Non-pigmented ciliary epithelial cell (primary cell): ENCODE data around the gene UCHL1.
"Not testable (repeated sequence)": the region's sequence is repeated elsewhere in the genome, so short reads cannot be mapped to it uniquely, and the experiment has no call there.

ENCODE experiments used
- DNase-seq: peaks from one replicate; pipeline ENCODE4 v3.0.0-alpha.2; 2010; ENCODE audit warnings: low read depth

UCHL1 gene

DNA sequence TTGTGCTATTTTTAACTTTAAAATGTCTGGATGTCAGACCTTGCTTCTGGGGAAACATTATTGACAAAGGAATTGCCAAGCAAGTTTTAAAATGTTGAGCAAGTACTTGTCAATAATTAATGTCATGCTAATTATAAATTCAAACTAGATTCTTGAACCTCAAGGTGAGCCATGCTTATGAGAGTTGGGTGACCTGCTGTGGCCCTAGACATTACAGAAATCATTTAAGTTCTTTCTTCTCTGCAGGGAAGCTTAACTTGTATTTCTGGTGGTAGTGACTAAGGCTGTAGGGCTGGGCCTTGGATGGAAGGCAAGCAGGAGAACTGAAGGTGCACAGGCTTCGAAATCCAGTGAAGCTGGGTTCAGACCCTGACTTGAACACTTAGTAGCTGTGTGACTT lies 14.8 kb upstream of the UCHL1 start:
- DNase-seq: no peak

DNA sequence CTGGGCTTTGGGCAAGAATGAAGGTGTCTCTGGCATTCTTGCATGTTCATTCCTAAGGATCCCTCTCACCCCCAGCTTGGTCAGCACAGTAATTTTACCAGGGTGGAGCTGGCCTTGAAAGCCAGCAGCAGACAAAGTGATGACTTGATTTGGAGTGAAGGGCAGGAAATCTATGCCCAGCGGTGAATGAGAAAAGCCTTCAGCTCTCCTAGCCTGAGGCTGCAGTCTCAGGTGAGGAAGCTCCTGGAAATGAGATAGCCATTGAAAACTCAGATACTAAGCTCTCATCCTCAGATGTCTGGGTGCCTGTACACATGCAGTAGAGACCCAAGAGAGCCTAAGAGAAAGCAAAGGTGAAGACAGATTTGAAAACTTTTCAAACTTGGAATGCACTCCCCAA lies 10.7 kb upstream of the UCHL1 start:
- DNase-seq: no peak

- no peak for DNase-seq
Measured at GRCh38 chr4:41256131-41256739, 493 bp upstream of the UCHL1 start.

DNA sequence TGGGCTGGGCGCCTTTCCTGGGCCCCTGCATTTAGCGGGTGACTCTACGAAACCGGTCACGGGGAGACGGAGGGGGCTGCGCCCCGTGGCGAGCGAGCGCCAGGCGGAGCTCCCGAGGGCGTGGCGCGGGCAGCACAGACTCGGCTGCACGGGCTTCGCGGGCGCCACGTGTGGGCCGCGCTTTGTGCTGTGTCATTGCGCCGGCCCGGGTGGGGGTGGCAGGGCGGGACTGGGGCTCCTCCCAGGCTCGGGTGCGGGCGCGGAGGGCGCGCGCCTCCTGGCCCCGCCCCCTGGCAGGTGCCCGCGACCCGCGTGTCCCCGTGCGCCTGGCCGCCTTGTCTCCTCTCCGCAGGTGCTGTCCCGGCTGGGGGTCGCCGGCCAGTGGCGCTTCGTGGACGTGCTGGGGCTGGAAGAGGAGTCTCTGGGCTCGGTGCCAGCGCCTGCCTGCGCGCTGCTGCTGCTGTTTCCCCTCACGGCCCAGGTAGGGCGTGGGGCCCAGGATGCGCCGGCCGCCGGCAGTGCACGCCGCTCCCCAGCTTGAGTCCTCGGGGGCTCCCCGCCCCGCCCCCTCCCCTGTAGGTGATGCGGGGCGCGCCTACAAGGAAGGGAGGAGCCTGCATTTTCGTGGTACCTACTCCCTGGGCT lies 651 bp downstream of the UCHL1 start:
- no peak for DNase-seq

GRCh38 chr4:41257906-41258305 lies 1.2 kb downstream of the UCHL1 start:
- DNase-seq: no peak

GRCh38 chr4:41258783-41259182 lies 2.1 kb downstream of the UCHL1 start:
- DNase-seq: no peak

DNA sequence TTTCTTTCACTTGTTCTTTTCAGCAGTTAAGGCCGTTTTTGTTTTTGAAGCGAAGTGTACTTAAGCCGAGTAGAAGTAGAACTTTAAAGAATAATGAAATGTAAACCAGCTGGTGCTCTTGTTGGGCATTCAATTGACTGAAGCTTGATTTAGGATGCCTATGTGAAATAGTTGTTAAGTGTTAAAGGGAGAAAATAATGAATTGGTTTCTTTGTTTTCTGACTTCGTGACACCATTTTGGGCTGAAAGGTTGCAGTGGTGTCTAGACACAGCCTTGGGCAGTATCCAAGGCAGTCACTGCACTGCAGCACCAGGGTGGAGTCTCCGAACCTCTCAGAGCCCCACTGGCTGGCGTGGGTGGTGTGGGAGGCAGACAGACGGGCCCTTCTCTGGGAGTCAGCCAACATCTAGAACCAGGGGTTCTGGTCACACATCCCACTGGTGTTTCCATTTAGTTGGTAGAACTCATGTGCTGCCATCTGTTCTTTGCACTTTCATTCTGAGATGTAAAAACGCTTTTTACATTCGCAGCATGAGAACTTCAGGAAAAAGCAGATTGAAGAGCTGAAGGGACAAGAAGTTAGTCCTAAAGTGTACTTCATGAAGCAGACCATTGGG lies 3.5 kb downstream of the UCHL1 start:
- no peak for DNase-seq

DNA sequence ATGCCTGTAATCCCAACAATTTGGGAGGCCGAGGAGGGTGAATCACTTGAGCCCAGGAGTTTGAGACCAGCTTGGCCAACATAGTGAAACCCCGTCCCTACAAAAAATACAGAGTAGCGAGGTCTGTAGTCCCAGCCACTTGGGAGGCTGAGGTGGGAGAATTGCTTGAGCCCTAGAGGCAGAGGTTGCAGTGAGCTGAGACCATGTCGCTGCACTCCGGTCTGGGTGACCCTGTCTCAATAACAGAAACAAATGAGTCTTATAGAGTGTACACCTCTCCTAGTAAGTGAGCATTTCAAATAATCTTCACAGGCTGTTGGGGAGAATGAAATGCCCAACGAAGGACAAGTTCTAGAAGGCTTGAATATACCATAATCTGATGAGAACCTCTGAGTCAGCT lies 5.5 kb downstream of the UCHL1 start:
- no peak for DNase-seq

GRCh38 chr4:41264212-41264611 lies 7.5 kb downstream of the UCHL1 start:
- no peak for DNase-seq

GRCh38 chr4:41267997-41268396 lies 11.3 kb downstream of the UCHL1 start:
- no peak for DNase-seq

GRCh38 chr4:41268721-41269517 lies 12.2 kb downstream of the UCHL1 start:
- DNase-seq: no peak

GRCh38 chr4:41269682-41270081 lies 13.0 kb downstream of the UCHL1 start:
- DNase-seq: no peak

DNA sequence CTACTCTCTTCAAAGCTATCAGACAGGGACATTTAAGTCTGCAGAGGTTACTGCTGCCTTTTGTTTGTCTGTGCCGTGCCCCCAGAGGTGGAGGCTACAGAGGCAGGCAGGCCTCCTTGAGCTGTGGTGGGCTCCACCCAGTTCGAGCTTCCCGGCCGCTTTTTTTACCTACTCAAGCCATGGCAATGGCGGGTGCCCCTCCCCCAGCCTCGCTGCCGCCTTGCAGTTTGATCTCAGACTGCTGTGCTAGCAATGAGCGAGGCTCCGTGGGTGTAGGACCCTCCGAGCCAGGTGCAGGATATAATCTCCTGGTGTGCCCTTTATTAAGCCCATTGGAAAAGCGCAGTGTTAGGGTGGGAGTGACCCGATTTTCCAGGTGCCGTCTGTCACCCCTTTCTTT lies 19.2 kb downstream of the UCHL1 start:
- DNase-seq: not testable (repeated sequence)

DNA sequence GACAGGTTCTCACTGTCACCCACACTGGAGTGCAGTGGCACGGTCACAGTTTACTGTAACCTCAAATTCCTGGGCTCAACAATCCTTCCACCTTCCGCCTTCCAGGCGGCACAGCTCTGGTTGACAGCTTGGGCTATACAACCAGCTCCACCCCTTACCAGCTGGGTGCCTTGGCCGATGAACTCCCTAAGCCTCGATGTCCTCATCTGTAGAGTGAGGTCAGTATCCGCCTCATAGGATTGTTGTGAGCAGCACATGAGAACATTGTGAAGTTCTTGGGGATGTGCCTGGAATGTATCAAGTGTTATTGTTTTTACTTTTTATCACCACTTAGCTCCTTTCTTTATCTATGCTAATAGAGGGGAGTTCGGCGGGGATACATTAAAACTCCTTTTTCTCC lies 23.3 kb downstream of the UCHL1 start:
- no peak for DNase-seq

DNA sequence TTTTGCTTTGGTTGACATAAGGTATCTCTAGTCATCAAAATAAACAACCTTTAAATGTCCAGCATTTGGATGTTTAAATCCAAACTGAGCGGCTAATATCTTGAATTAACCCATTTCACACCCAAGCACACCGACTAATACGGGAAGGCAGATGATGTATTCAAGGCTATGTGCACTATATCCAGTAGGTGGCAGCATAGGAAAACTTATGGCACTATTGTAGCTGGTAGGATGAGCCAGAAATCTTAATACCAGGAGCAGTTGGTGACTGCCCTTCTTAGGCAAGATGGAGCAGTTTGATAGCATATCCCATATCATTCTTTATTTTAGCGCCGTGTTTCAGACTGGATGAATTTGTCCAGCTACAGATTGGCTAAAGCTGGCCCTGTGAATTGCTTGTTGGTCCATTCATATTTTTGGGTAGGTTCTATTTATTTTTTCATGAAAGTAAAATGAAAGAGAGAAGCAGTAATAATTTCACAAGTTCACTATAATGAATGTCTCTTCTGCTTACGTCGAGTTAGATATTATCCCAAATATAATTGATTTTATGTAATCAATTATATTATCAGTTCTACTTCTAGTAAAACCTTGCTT lies 24.4 kb downstream of the UCHL1 start:
- DNase-seq: peak; percentile 58

- DNase-seq: no peak
Measured at GRCh38 chr4:41282366-41282765, 25.6 kb downstream of the UCHL1 start.

- DNase-seq: no peak
Measured at GRCh38 chr4:41285202-41285863, 28.6 kb downstream of the UCHL1 start.

- no peak for DNase-seq
Measured at GRCh38 chr4:41285864-41286235, 29.1 kb downstream of the UCHL1 start.

GRCh38 chr4:41287005-41287404 lies 30.3 kb downstream of the UCHL1 start:
- peak; percentile 4 for DNase-seq

DNA sequence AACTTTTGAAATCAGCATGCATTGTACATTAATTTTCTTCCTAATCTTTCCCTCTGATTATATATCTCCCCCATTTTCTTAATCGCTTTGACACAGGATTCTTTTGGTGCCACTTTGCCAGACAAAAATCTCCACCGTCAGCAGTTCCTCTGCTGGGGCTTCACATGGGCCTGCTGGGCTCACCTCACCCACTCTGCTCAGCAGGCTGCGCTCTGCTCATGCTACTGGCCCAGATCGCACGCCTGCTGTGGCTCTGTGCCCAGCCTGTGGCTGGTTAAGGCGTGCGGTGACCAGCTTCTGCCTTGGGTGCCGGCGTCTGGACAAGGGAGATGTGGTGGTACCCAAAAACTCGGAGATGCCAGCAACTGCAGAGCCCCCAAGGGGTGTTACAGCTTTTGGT lies 31.1 kb downstream of the UCHL1 start:
- DNase-seq: no peak

GRCh38 chr4:41288254-41288653 lies 31.5 kb downstream of the UCHL1 start:
- no peak for DNase-seq

DNA sequence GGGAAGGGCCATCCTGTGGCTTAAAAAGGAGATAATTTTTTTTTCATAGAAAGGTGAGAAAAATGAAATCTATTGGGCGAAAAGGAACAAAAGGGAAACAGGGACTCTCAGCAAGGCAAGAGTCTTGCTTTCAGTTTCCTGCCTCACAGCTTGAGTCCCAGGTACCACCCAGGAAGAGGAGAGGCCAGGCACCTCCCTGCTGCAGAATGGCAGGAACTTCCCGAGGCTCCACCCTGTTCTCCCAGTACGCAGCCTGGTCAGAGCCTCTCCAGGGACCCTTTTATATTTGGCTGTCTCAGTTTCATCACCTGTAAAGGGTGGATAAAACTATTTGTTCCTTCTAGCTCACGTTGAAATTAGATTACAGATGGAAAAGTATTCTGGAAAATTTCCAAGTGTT lies 33.8 kb downstream of the UCHL1 start:
- DNase-seq: no peak
